ENCODE data around the gene THEMIS.
"Not testable (repeated sequence)": the region's sequence is repeated elsewhere in the genome, so short reads cannot be mapped to it uniquely, and the experiment has no call there.

Gene THEMIS

DNA sequence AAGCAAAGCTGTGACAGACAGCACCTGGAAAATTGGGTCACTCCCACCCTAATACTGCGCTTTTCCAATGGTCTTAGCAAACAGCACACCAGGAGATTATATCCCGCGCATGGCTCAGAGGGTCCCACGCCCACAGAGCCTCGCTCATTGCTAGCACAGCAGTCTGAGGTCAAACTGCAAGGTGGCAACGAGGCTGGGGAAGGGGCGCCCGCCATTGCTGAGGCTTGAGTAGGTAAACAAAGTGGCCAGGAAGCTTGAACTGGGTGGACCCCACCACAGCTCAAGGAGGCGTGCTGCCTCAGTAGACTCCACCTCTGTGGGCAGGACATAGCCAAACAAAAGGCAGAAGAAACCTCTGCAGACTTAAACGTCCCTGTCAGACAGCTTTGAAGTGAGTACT, 25.6 kb upstream of the THEMIS start:
- H3K9me3 ChIP-seq; DNase-seq (ENCODE audit: low spot score in 2 of 2); in situ Hi-C loops (cut with MboI; ENCODE audit: low sequenced_read_pairs): not testable (repeated sequence)

DNA sequence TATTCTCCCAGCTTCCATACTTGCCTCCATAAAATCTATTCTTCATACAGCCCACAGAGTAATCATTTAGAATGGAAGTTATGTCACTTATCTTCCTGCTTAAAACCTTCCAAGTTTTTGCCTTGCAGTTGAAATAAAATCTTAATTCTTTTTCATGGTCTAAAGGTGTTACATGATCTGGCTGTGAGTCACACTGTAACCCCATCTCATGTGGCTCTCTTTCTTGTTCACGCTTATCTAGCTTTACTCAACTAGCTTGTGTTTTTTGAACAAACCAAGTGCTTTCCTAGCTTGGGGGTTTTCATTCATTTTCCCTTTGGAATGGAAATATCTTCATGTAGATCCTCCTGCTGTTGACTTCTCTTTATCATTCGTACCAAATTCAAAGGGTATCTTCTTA, 23.6 kb upstream of the THEMIS start:
- in situ Hi-C loops (cut with MboI; ENCODE audit: low sequenced_read_pairs), result no loop called here
- H3K4me1 ChIP-seq, result no peaks in the 10 kb centered on the region
- no peaks in the 10 kb centered on the region for H3K27me3 ChIP-seq (ENCODE audit: low read depth)
- no peaks in the 10 kb centered on the region for H3K9me3 ChIP-seq
- H3K36me3 ChIP-seq (replicated peaks), result no peaks in the 10 kb centered on the region
- no peak overlapping the region for H3K4me3 ChIP-seq
- DNase-seq (ENCODE audit: low spot score in 2 of 2), result no peak

More for the DNA sequence above, 25.6 kb upstream of the THEMIS start:
- not testable (repeated sequence) for H3K4me1 ChIP-seq; H3K36me3 ChIP-seq (replicated peaks); H3K27me3 ChIP-seq (ENCODE audit: low read depth); H3K4me3 ChIP-seq

DNA sequence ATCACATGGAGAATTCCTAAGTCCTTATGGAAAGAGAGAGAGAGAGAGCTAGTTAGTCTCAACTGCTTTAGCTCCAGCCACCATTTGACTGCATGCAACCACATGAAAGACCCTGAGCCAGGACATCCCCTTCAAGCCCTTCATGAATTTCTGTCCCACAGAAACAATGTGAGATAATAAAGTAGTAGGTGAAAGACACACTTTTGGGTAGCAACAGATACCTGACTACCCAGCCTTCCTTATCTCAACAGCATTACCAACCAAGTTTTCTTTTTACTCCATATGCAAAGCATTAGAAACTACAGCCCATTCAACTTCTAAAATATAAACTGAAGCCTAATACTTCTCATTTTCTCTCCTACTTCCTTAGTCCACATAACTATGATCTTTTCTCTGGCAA, 23.2 kb upstream of the THEMIS start:
- no peak overlapping the region for H3K4me3 ChIP-seq
- in situ Hi-C loops (cut with MboI; ENCODE audit: low sequenced_read_pairs), result no loop called here
- no peaks in the 10 kb centered on the region for H3K36me3 ChIP-seq (replicated peaks)
- no peak for DNase-seq (ENCODE audit: low spot score in 2 of 2)
- no peaks in the 10 kb centered on the region for H3K9me3 ChIP-seq
- no peaks in the 10 kb centered on the region for H3K4me1 ChIP-seq
- H3K27me3 ChIP-seq (ENCODE audit: low read depth), result no peaks in the 10 kb centered on the region

DNA sequence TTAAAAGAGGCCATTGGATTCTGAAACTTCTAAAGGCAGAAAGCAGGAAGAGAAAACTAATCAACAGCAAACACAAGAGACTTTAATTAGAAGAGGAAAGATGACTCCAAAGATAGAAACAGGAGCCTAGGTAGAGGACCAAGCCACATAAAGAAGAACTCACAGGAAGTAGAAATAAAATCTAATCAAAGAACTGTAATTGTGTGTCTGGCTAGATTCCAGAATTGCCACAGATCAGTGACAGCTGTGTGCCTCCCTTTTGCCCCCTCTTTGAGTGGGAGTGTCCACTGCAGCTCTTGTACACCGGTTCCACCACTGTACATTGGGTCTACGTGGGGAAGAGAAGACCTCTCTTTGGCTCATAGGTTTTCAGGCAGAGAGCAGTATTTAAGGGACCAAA, 22.3 kb upstream of the THEMIS start:
- H3K4me1 ChIP-seq, result no peaks in the 10 kb centered on the region
- H3K4me3 ChIP-seq, result no peak overlapping the region

DNA sequence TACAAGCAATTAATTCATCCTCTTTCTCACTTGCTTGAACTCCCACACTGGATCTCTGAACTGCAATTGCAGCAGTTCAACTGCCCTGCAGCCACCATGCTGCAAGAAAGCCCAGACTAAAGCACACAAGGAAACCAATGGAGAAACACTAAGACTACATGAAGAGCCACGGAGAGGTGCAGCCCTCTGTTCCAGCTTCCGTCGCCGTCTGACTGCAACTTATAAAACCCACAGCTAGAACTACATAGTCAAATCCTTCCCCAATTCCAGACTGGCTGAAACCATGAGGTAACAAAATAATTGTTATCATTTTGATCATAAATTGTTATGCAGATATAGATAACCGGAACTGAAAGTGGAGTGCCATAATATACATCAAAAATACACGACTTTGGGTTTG, 21.1 kb upstream of the THEMIS start:
- Histone ChIP-seq H3K27me3 (ENCODE audit: low read depth) (no peaks in the 10 kb centered on the region), H3K4me1 (no peaks in the 10 kb centered on the region), H3K9me3 (no peaks in the 10 kb centered on the region), H3K36me3 (replicated peaks) (no peaks in the 10 kb centered on the region), H3K4me3 (no peak overlapping the region)
- no peak for DNase-seq (ENCODE audit: low spot score in 2 of 2)
- in situ Hi-C loops (cut with MboI; ENCODE audit: low sequenced_read_pairs), result no loop called here

More for the DNA sequence above, 22.3 kb upstream of the THEMIS start:
- no peaks in the 10 kb centered on the region for H3K36me3 ChIP-seq (replicated peaks)
- in situ Hi-C loops (cut with MboI; ENCODE audit: low sequenced_read_pairs), result no loop called here
- H3K27me3 ChIP-seq (ENCODE audit: low read depth), result no peaks in the 10 kb centered on the region
- no peaks in the 10 kb centered on the region for H3K9me3 ChIP-seq
- DNase-seq (ENCODE audit: low spot score in 2 of 2), result no peak

DNA sequence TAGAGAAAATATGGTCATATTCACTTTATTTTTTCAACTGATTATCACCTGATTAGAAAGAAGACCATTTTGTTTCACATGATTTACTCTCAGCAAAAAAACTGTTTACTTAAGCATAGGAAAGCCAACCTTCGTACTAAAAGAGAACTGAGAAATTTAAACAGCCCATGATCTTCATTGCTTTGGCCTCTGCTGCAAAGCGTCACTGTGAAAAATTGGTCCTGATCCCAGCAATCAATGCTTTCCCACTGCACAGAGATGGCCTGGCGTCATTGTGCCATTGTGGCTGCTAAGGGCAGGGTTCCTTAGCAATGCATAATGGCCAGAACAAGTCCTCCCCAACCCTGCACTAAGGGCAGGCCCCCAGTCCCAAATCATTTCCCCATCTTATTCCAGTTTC, 19.9 kb upstream of the THEMIS start:
- DNase-seq (ENCODE audit: low spot score in 2 of 2), result no peak
- H3K36me3 ChIP-seq (replicated peaks), result no peaks in the 10 kb centered on the region

DNA sequence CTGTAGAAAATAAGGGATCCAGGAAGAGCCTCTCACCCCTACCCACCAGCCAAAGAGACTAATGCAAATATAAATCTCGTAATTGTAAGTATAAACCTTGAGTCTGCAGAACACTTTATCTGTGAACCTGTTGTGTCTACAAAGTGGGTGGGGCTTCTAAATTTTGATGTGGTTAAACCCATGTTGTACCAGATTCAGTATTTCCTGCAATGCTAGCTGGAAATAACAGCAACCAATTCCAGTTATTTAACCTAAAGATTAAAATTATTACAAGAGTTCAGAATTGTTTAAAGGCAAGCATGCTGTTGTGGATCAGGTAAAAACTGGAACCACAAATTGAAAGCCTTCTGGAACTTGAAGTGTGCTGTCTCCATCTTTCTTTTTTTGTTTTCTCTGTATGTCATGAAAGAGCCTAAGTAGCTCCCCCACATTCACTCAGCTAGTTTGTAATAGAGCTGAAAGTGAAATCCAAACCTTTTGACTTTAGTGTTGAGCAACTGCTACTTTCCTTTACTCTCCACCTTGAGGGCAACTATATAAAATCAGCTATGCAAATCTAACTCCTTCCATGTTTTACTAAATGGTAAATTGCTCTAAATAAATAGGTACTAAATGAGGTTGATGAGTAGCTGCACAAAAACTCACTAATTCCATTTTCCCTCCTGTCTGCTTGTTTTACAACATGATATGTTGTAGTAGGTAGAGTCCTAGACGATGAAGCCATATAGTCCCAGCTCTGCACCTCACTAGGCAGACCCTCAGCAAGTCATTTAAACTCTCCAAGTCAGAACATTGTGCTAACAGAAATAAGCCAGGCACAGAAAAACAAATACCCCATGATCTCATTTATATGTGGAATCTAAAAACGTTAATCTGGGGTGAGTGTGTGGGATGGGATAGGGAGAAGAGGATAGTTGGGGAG, 17.9 kb upstream of the THEMIS start:
- Histone ChIP-seq H3K4me1 (no peaks in the 10 kb centered on the region), H3K36me3 (replicated peaks) (no peaks in the 10 kb centered on the region), H3K4me3 (no peak overlapping the region), H3K27me3 (ENCODE audit: low read depth) (no peaks in the 10 kb centered on the region), H3K9me3 (no peaks in the 10 kb centered on the region)
- DNase-seq (ENCODE audit: low spot score in 2 of 2), result no peak
- in situ Hi-C loops (cut with MboI; ENCODE audit: low sequenced_read_pairs), result no loop called here

More for the DNA sequence above, 19.9 kb upstream of the THEMIS start:
- Histone ChIP-seq H3K4me3 (no peak overlapping the region), H3K4me1 (no peaks in the 10 kb centered on the region), H3K9me3 (no peaks in the 10 kb centered on the region), H3K27me3 (ENCODE audit: low read depth) (no peaks in the 10 kb centered on the region)
- in situ Hi-C loops (cut with MboI; ENCODE audit: low sequenced_read_pairs), result no loop called here

DNA sequence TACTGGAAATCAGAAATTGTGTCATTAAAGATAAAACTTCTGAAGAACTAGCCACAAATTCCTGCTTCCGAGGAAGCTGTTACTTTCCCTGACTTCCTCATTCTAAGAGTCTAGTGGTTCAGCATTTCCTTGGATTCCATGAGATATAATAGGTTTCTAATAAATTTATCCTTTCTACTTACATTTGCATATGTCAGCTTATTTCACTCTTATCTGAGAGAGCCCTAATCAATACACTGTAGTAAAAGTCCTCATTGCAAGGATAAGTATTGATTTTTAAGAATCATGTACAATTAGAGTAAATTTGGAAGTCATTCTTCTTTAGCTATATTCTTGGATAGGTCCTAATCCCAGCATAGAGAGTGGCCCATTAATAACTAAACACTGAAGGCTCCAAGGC, 16.9 kb upstream of the THEMIS start:
- no peaks in the 10 kb centered on the region for H3K9me3 ChIP-seq
- no peaks in the 10 kb centered on the region for H3K27me3 ChIP-seq (ENCODE audit: low read depth)
- no peaks in the 10 kb centered on the region for H3K36me3 ChIP-seq (replicated peaks)
- H3K4me1 ChIP-seq, result no peaks in the 10 kb centered on the region
- DNase-seq (ENCODE audit: low spot score in 2 of 2), result no peak
- H3K4me3 ChIP-seq, result no peak overlapping the region
- in situ Hi-C loops (cut with MboI; ENCODE audit: low sequenced_read_pairs), result no loop called here

DNA sequence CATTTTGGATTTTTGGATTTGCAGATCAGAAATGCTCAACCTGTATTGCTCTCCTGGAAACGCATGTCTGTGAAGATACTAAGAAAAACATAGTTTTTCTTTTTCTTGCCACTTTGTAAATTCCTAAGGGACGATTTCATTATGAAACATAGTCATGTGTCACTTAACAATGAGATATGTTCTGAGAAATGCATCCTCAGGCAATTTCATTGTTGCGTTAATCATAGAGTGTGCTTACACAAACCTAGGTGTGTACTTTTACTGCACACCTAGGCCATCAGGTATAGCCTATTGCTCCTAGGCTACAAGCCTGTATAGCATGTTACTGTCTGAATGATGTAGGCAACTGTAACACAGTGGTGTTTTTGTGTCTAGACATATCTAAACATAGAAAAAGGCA, 13.4 kb upstream of the THEMIS start:
- in situ Hi-C loops (cut with MboI; ENCODE audit: low sequenced_read_pairs), result no loop called here
- H3K4me3 ChIP-seq, result no peak overlapping the region
- H3K9me3 ChIP-seq, result no peaks in the 10 kb centered on the region
- DNase-seq (ENCODE audit: low spot score in 2 of 2), result no peak
- H3K4me1 ChIP-seq, result no peaks in the 10 kb centered on the region
- no peaks in the 10 kb centered on the region for H3K27me3 ChIP-seq (ENCODE audit: low read depth)
- no peaks in the 10 kb centered on the region for H3K36me3 ChIP-seq (replicated peaks)

DNA sequence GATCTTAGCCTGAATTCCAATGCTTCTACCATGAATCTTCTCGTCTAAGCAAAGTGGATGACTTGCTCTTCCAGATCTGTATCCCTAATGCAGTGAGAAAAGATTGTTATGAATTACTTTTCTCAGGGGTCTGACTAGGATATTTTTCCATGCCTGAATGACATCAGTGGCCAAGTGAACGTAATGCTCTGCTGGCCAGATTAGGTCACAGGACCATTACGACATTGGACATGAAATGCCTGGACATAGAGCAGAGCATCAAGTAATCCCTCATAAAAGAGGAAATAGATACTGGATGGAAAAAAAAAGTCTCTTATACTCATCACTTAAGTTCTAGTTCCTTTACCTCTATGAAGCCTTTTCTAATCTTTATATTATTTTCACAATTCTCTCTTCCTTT, 12.1 kb upstream of the THEMIS start:
- Histone ChIP-seq H3K27me3 (ENCODE audit: low read depth) (no peaks in the 10 kb centered on the region), H3K4me1 (no peaks in the 10 kb centered on the region), H3K9me3 (no peaks in the 10 kb centered on the region), H3K4me3 (no peak overlapping the region), H3K36me3 (replicated peaks) (no peaks in the 10 kb centered on the region)
- no peak for DNase-seq (ENCODE audit: low spot score in 2 of 2)
- in situ Hi-C loops (cut with MboI; ENCODE audit: low sequenced_read_pairs), result no loop called here

DNA sequence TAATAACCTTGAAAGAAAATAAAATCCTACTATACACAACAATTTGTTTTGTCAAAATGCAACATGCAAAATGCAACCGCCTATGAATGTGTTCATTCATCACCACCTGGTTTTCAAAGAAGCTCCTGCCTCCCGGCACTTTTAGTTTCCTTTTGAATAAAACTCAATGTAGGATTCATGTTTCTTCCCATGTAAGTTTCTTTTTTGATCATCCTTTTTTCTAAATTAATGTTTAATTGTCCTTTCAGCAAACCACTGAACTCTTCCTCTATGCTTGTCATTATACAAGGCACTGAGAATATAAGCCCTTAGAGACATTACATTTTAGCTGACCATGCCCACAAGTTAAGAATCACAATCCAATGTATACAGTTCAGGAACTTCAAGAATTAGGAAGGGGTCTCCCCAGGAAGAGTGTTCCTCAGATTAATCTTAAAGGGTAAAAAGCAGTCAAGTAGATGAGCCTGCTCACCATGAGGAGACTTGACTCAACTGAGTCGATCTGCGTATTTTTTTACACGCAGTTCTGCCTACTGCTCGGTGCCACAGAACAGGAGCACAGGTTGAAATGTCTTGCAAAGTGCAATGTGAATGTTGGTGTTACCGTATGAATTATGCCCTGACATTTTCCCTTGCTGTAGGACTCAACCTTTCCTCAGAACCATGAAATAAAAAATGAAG, 7.2 kb upstream of the THEMIS start:
- no peaks in the 10 kb centered on the region for H3K4me1 ChIP-seq
- H3K27me3 ChIP-seq (ENCODE audit: low read depth), result no peaks in the 10 kb centered on the region
- DNase-seq (ENCODE audit: low spot score in 2 of 2), result no peak
- in situ Hi-C loops (cut with MboI; ENCODE audit: low sequenced_read_pairs), result no loop called here
- no peaks in the 10 kb centered on the region for H3K9me3 ChIP-seq
- H3K4me3 ChIP-seq, result no peak overlapping the region
- no peaks in the 10 kb centered on the region for H3K36me3 ChIP-seq (replicated peaks)

DNA sequence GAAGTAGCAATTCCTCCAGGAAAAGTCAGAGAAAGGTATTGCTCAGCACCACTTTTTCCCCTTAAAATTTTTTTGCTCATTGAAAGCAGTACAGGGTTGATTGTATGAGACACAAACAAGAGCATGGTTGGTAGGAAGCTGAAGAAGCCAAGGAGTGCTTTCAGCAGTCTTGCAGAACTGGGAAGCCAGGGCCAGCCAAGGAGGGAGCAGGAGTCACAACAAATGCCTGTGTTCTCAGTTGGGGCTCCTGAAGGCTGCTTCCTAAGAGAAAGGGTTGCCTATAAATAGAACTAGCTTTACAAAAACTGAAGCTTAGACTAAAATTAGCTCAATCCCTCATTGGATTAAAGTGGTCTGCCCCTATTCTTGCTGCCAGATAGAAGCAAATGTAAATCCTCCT, 3.3 kb upstream of the THEMIS start:
- Histone ChIP-seq H3K4me1 (no peaks in the 10 kb centered on the region), H3K27me3 (ENCODE audit: low read depth) (no peaks in the 10 kb centered on the region), H3K4me3 (no peak overlapping the region), H3K9me3 (no peaks in the 10 kb centered on the region), H3K36me3 (replicated peaks) (no peaks in the 10 kb centered on the region)
- in situ Hi-C loops (cut with MboI; ENCODE audit: low sequenced_read_pairs), result no loop called here
- no peak for DNase-seq (ENCODE audit: low spot score in 2 of 2)

DNA sequence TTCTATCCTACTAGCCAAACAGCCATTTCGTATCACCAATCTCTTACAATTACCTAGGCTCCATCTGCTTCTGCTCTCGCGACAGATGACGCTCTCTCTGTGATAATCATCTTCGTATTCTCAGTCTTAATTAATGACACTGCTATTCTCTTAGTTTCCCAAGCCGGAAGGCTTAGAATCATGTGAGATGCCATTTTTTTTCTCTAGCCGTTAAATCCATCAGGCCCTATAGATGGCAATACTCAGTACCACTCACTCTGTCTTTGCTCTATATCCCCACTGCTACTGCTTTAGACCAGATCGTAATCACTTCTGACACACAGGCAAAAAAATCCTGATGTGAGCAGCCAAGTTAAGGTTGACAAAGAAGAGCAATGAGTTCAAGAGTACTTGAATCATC, 2.1 kb upstream of the THEMIS start:
- Histone ChIP-seq H3K4me1 (no peaks in the 10 kb centered on the region), H3K27me3 (ENCODE audit: low read depth) (no peaks in the 10 kb centered on the region), H3K4me3 (no peak overlapping the region), H3K36me3 (replicated peaks) (no peaks in the 10 kb centered on the region), H3K9me3 (no peaks in the 10 kb centered on the region)
- DNase-seq (ENCODE audit: low spot score in 2 of 2), result no peak
- in situ Hi-C loops (cut with MboI; ENCODE audit: low sequenced_read_pairs), result no loop called here

DNA sequence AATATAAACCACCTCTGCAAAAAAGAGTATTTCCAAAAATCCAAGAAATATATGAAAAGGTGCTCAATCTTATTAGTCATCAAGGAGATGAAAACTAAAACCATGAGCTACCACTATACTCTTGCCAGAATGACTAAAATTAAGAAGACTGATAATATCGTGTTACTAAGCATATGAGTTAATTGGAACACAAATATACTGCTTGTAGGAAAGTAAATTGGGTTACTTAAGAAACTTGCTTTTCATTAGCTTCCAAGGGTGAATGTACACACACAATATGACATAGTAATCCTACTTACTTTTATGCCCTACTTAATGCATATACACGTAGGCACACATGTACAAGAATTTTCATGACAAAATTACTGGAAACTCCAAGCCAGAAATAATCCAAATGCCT, 3.4 kb downstream of the THEMIS start:
- no peaks in the 10 kb centered on the region for H3K9me3 ChIP-seq
- H3K4me1 ChIP-seq, result no peaks in the 10 kb centered on the region
- in situ Hi-C loops (cut with MboI; ENCODE audit: low sequenced_read_pairs), result no loop called here
- no peaks in the 10 kb centered on the region for H3K27me3 ChIP-seq (ENCODE audit: low read depth)
- DNase-seq (ENCODE audit: low spot score in 2 of 2), result no peak
- H3K36me3 ChIP-seq (replicated peaks), result no peaks in the 10 kb centered on the region
- no peak overlapping the region for H3K4me3 ChIP-seq

Data from HAP-1 (cell line).